HG02870 (cell line): ENCODE measurements around the gene CDK2.
"Not testable (repeated sequence)": the region's sequence is repeated elsewhere in the genome, so short reads cannot be mapped to it uniquely, and the experiment has no call there.

ENCODE experiments used
- ATAC-seq: cut with Tn5 transposase; IDR thresholded peaks from one replicate; pipeline ENCODE4 v1.9.1; 2021; ENCODE audit warnings: mild to moderate bottlenecking, moderate library complexity; ENCODE audit not compliant: unreplicated experiment

The CDK2 gene

GRCh38 chr12:55966408-55967281 lies at the start of gene CDK2:
CDK2 (plus strand) TSS chr12:55966830; CDS start chr12:55967009, 179 bp downstream.
- ATAC-seq = peak; percentile 94

- ATAC-seq = not testable (repeated sequence)
Measured at GRCh38 chr12:55919032-55919431, 47.6 kb upstream of the CDK2 start.

DNA sequence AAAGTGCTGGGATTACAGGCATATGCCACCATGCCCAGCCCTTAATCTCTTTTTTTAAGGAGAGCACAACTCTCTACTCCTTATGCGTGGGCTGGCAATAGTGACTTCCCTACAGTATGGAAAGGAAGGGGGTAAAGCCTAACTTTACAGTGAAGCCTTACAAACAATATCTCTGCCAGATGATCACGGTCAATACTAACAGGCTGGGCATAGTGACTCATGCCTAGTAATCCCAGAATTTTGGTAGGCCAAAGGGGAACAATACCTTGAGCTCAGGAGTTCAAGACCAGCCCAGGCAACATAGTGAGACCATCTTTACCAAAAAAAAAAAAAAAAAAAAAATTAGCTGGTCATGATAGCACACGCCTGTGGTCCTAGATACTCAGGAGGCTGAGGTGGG lies 44.5 kb upstream of the CDK2 start:
- no peak for ATAC-seq

- ATAC-seq = not testable (repeated sequence)
Measured at GRCh38 chr12:55923648-55924047, 43.0 kb upstream of the CDK2 start.

DNA sequence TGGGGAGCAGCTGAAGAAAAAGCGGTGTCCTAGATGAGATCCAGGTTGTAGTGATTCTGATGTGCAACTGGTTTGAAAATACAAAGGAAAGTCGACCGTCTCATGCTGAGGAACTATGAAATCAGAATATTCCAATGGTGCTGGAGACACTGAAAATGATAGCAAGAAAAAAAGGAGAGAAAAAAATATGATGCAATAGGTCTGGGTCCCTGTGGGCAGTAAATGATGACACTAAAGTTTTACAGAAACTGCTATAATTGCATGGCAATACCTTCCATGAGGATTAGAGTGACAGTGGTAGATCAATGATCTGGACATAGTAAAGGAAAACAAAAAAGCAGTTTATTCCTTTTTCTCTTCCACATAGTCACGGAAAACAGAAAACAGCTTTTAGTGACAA lies 41.3 kb upstream of the CDK2 start:
- ATAC-seq = no peak

DNA sequence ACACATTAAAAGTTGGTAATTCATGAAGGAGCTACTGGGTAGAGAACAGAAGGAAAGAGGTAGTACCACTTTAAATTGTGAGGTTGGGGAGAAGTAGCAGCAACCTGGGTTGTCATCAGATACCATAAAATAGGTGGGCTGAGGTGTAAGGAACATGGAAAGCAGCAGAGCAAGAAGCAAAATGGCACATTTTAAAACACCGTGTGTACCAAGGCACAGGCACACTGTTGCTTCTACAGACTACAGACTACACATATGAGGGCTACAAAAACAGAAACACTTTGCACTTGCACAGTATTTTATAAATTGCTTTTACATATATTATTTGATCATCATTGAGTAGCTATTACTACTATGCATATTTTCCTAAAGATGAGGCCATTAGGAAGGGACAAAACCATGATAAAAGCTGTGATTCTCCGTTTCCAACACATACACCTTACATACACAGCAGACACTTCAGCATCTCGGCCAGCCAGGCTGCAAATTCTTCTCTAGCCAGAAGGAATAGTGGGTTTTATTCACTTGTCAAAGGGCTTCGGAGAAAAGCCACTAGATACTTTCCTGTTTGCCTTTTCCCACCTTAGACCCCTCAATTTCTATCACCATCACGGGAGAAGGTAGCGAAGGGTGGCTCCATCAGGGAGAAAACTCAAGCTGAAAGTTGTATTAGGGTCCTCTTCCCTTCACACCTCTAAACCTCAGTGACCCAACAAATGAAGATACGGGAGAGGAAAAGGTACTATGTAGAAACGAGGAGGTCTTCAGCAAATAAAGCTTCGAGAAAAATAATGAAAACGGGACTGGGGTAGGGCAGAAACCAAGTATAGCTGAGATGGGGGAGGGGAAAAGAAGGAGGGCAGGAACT lies 40.5 kb upstream of the CDK2 start:
- no peak for ATAC-seq

GRCh38 chr12:55926738-55927587 lies 39.7 kb upstream of the CDK2 start:
- peak; percentile 42 for ATAC-seq

DNA sequence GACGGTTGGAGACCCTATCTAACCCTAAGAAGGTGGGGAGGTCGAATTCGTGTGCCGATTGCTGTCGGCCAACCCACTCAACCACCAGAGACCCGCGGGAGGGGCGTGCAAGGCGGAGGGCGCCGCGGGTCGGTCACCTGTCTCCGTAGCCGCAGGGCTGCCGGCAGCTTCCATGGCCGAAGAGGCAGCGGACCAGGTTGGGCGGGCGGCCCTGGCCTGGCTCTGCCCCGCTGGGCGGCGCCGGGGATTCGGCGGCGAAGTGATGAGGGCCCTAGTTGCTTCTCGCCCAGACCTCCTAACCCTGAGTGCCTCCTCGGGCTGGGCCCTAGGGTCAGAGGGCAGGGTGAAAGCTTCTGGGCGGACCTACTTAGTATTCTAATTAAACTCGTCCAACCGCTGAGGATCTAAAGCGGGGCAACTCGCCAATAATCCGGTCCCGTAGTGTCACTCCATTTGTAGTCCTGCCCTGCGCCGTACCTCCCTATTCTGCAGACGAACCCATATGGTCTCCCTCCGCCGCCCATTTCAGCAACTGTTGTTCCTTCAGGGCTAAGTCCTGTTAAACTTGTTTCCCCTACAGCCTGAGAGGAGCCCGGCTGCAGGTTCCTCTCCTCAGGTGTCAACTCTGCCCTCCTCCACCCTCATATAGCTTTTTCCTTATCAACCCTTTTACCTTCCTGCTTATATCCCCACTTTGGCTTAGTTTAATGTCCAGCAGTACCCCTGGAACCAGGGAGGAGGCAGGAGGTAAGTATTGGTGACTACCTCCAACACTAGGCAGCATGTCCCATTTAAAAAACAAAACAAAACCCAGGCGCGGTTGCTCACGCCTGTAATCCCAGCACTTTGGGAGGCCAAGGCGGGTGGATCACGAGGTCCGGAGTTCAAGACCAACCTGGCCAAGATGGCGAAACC lies 38.8 kb upstream of the CDK2 start, which contains the start of gene PYM1:
Gene PYM1, minus strand, starts transcription at position 307 of the 915 bp plus-strand sequence. Its CDS starts 133 bp downstream, at position 174.
- peak; percentile 30 for ATAC-seq

- peak; percentile 32 for ATAC-seq
Measured at GRCh38 chr12:55929306-55929791, 37.3 kb upstream of the CDK2 start.

DNA sequence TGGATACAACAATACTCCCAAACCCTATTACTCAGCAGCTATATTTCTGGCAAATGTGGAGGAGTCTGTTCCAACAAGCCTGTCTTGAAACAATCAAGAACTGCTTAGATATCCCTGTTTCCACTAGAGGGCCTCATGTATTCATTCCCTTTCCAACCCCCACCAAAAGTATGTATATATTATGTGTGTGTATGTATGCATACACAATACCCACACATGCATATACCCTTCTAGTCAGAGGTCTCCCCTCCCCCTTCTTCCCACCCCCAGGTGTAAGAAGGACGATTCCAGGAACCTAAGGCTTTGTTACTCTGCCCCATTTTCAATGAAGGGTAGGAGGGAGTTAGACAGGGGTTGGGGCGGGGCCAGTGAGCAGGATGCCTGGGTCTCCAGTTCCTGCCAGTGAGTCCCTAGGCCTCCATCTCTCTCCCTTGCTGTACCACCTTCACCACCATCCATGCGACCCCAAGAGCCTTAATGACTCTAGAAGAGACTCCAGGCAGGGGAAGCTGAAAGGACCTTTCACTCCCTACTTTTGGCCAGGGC lies 35.8 kb upstream of the CDK2 start, which contains the start of gene DGKA:
Gene DGKA, plus strand, starts transcription at position 392 of the 546 bp plus-strand sequence. CDS start 5,342 bp downstream, outside the sequence.
- ATAC-seq = peak; percentile 16

GRCh38 chr12:55931317-55931779 lies 35.3 kb upstream of the CDK2 start:
- ATAC-seq = no peak

- ATAC-seq = no peak
Measured at GRCh38 chr12:55931780-55932550, 34.7 kb upstream of the CDK2 start.

- no peak for ATAC-seq
Measured at GRCh38 chr12:55932551-55932910, 34.1 kb upstream of the CDK2 start.

DNA sequence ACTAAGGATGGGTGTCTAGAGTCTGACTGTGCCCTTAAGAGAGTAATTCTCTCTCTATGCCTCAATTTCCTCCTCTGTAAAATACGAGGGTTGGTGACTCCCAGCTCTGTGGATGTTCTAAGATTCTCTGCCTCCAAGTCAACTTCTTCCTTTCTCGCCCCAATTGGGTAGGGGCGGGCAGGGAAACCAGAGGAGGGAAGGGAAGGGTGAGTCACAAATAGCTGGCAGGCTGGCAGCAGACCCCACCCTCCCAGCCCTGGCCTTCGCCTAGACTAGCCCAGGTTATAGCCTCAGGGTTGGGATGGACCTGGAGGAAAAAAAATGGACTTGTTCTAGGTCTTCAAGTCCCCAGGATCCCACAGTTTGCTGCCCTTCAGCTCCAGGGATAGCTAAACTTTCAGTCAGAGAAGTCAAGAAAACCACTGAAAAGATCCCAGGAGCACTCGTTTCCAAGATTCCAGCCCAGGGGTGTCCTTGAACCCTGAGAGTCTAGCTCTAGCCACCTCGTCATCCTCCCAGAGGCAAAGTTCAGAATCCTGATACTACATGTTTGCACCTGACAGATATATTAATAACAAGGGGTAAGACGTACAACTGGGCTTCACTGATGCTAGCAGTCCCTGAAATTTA lies 33.3 kb upstream of the CDK2 start:
- no peak for ATAC-seq

- no peak for ATAC-seq
Measured at GRCh38 chr12:55933799-55934742, 32.6 kb upstream of the CDK2 start.

- ATAC-seq = no peak
Measured at GRCh38 chr12:55934773-55935172, 31.9 kb upstream of the CDK2 start.

DNA sequence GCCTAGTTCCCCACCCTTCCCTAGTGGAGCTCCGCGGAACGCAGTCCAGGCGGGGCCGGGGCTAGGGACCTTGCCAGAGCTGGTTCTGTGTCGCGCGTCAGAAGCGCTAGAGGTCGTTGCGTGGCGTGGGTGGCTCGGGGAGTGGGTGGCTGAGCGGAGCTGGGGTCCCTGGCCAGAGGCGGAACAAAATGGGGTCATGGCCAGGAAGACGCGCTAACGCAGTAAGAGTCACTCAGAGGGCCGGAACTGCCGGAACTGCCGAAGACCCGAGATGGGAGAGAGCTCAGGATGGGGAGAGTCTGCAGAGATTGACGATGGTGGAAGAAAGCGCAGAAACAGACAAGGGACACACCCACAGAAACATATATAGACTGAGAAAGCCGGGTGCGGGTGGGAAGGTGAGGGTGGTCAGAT lies 30.9 kb upstream of the CDK2 start:
- ATAC-seq = no peak
